ENCODE results near the gene RALGDS. TPM values are rescaled to one million over a fixed set of nuclear protein-coding genes. Genes with fewer than 3 reads are reported as not detected.
A peak's percentile ranks its signal among the peaks of the same experiment; 100 is the strongest.

The RALGDS gene
- total and polyA plus RNA-seq, 2 donors (not counting 1 experiment from before 2014, with no cell fraction given): 62.4 to 88.0 TPM

- peaks cover 73% of the 10 kb centered on the region for H4K20me1 ChIP-seq (ENCODE audit: control insufficient read depth, insufficient read depth, low read length, poor library complexity, severe bottlenecking)
- Mint-ChIP-seq H3K27me3 (no peaks in the 10 kb centered on the region), H3K4me1 (peaks cover 54% of the 10 kb centered on the region), H3K27ac (peak overlapping the region; percentile 81), H3K9me3 (ENCODE audit: insufficient read depth) (no peaks in the 10 kb centered on the region), H3K4me3 (peak overlapping the region; percentile 23)
- intact Hi-C loops (cut with micrococcal nuclease): no loop called here
- H3K27me3 ChIP-seq (replicated peaks in 1 of 4; ENCODE audit: control extremely low read depth in 1 of 4, control insufficient read depth in 3 of 4, insufficient read depth in 4 of 4, low read length in 3 of 4): no peaks in the 10 kb centered on the region
- DNase-seq (peak; percentile 73), ATAC-seq (ENCODE audit: low read depth) (no peak)
- CTCF ChIA-PET: interaction anchor here (3.0 to 12.7 kb wide), 2 partner anchors 9 to 35 kb away, joined by 87 to 599 read pairs; no protein-coding TSS in a partner anchor
- no peak overlapping the region for H3K4me3 ChIP-seq (ENCODE audit: control extremely low read depth in 1 of 5, extremely low read depth in 1 of 5, insufficient read depth in 1 of 5, low read depth in 2 of 5, low read length in 4 of 5)
- 24% methylated on average over 13 of the region's 16 CpGs for WGBS (ENCODE audit: insufficient coverage)
- H3K4me2 ChIP-seq (replicated peaks; ENCODE audit: low read depth, low read length, poor library complexity, severe bottlenecking): no peak overlapping the region
- POLR2A ChIA-PET: no interaction called here
- no peak overlapping the region for H3K9ac ChIP-seq (ENCODE audit: low read length)
- TF ChIP-seq CTCF (IDR thresholded peaks at IDR 0.05) (no peak), EZH2 (IDR thresholded peaks at IDR 0.05; ENCODE audit: borderline replicate concordance, insufficient read depth, low read depth, low read length, poor library complexity, severe bottlenecking) (no peak)
- H3K36me3 ChIP-seq (replicated peaks in 1 of 2; ENCODE audit: control extremely low read depth in 1 of 2, control insufficient read depth in 1 of 2, extremely low read depth in 1 of 2, insufficient read depth in 2 of 2, low read length in 1 of 2): no peaks in the 10 kb centered on the region
- peak overlapping the region; percentile 44 to 64 for H3K27ac ChIP-seq (ENCODE audit: low read length in 2 of 2)
- peaks cover 14 to 40% of the 10 kb centered on the region in 2 donors for H3K4me1 ChIP-seq (ENCODE audit: control insufficient read depth in 2 of 2, insufficient read depth in 2 of 2, low read length in 2 of 2)
- no peak overlapping the region for H2AFZ ChIP-seq (ENCODE audit: insufficient read depth, low read depth, low read length, poor library complexity, severe bottlenecking)
- H3K9me3 ChIP-seq (ENCODE audit: control extremely low read depth in 1 of 3, control insufficient read depth in 2 of 3, insufficient read depth in 1 of 3, low read length in 2 of 3): no peaks in the 10 kb centered on the region
- peaks cover 74% of the 10 kb centered on the region for H3K79me2 ChIP-seq (ENCODE audit: control insufficient read depth, insufficient read depth, low read length)
Measured at GRCh38 chr9:133141833-133142595, 21.0 kb upstream of the RALGDS start.

GRCh38 chr9:133140606-133141005 is 19.6 kb upstream of the RALGDS start:
- Histone ChIP-seq H3K4me1 (ENCODE audit: control insufficient read depth in 2 of 2, insufficient read depth in 2 of 2, low read length in 2 of 2) (peaks cover 13 to 40% of the 10 kb centered on the region in 2 donors), H3K4me2 (replicated peaks; ENCODE audit: low read depth, low read length, poor library complexity, severe bottlenecking) (no peak overlapping the region), H3K27ac (ENCODE audit: low read length in 2 of 2) (no peak overlapping the region), H2AFZ (ENCODE audit: insufficient read depth, low read depth, low read length, poor library complexity, severe bottlenecking) (no peak overlapping the region), H3K4me3 (ENCODE audit: control extremely low read depth in 1 of 5, extremely low read depth in 1 of 5, insufficient read depth in 1 of 5, low read depth in 2 of 5, low read length in 4 of 5) (no peak overlapping the region), H3K36me3 (replicated peaks in 1 of 2; ENCODE audit: control extremely low read depth in 1 of 2, control insufficient read depth in 1 of 2, extremely low read depth in 1 of 2, insufficient read depth in 2 of 2, low read length in 1 of 2) (no peaks in the 10 kb centered on the region), H4K20me1 (ENCODE audit: control insufficient read depth, insufficient read depth, low read length, poor library complexity, severe bottlenecking) (peaks cover 61% of the 10 kb centered on the region), H3K9ac (ENCODE audit: low read length) (no peak overlapping the region), H3K27me3 (replicated peaks in 1 of 4; ENCODE audit: control extremely low read depth in 1 of 4, control insufficient read depth in 3 of 4, insufficient read depth in 4 of 4, low read length in 3 of 4) (no peaks in the 10 kb centered on the region), H3K9me3 (ENCODE audit: control extremely low read depth in 1 of 3, control insufficient read depth in 2 of 3, insufficient read depth in 1 of 3, low read length in 2 of 3) (no peaks in the 10 kb centered on the region), H3K79me2 (ENCODE audit: control insufficient read depth, insufficient read depth, low read length) (peaks cover 61% of the 10 kb centered on the region)
- Mint-ChIP-seq H3K4me1 (peaks cover 53% of the 10 kb centered on the region), H3K27ac (peak overlapping the region; percentile 46), H3K9me3 (ENCODE audit: insufficient read depth) (no peaks in the 10 kb centered on the region), H3K27me3 (no peaks in the 10 kb centered on the region), H3K4me3 (no peak overlapping the region)
- WGBS (ENCODE audit: insufficient coverage): 95% methylated on average over 10 of the region's 14 CpGs
- ATAC-seq (ENCODE audit: low read depth) (no peak), DNase-seq (no peak)
- CTCF ChIA-PET: no interaction called here
- TF ChIP-seq EZH2 (IDR thresholded peaks at IDR 0.05; ENCODE audit: borderline replicate concordance, insufficient read depth, low read depth, low read length, poor library complexity, severe bottlenecking): no peak
- no peak for TF ChIP-seq CTCF (IDR thresholded peaks at IDR 0.05)
- POLR2A ChIA-PET: no interaction called here
- intact Hi-C loops (cut with micrococcal nuclease): no loop called here
